Activated naive CD8-positive, alpha-beta T cell treated with anti-CD3 and anti-CD28 coated beads, Interleukin-2, amount 50 U/mL, for 24 hours (primary cell): ENCODE measurements around the gene SYDE1.

Experiments
- ATAC-seq: fragments of 150-1000 bp; cut with Tn5 transposase; one replicate; pipeline ENCODE4 v1.10.0; 2021
- DNase-seq: peaks from one replicate; pipeline ENCODE4 v3.0.0; 2021
- H3K27ac Mint-ChIP-seq: one replicate; pipeline ENCODE4 v1.8.0; 2021; ENCODE audit warnings: mild to moderate bottlenecking, mixed read lengths
- H3K27me3 Mint-ChIP-seq: one replicate; pipeline ENCODE4 v1.8.0; 2021; ENCODE audit warnings: mixed read lengths
- H3K36me3 Mint-ChIP-seq: one replicate; pipeline ENCODE4 v1.8.0; 2021; ENCODE audit warnings: low read depth, mixed read lengths
- H3K4me1 Mint-ChIP-seq: one replicate; pipeline ENCODE4 v1.8.0; 2021; ENCODE audit warnings: mixed read lengths
- H3K4me3 Mint-ChIP-seq: one replicate; pipeline ENCODE4 v1.8.0; 2021; ENCODE audit warnings: mild to moderate bottlenecking, moderate library complexity, mixed read lengths
- H3K9me3 Mint-ChIP-seq: one replicate; pipeline ENCODE4 v1.8.0; 2021; ENCODE audit warnings: mixed read lengths

Gene SYDE1

GRCh38 chr19:15099017-15099582 lies 8.1 kb upstream of the SYDE1 start:
- peaks cover 5% of the 10 kb centered on the region for H3K36me3 Mint-ChIP-seq
- H3K27me3 Mint-ChIP-seq = no peaks in the 10 kb centered on the region
- H3K4me3 Mint-ChIP-seq = no peak overlapping the region
- ATAC-seq (no peak), DNase-seq (no peak)
- H3K4me1 Mint-ChIP-seq = no peaks in the 10 kb centered on the region
- H3K9me3 Mint-ChIP-seq = peaks cover 14% of the 10 kb centered on the region
- H3K27ac Mint-ChIP-seq = no peak overlapping the region

- peak; percentile 65 for DNase-seq
These were observed 5.6 kb upstream of the SYDE1 start for GRCh38 chr19:15101479-15102082.

GRCh38 chr19:15104003-15104402 lies 3.2 kb upstream of the SYDE1 start:
- Mint-ChIP-seq H3K9me3 (peaks cover 24% of the 10 kb centered on the region), H3K4me3 (no peak overlapping the region)
- no peak for DNase-seq

More at GRCh38 chr19:15101479-15102082, 5.6 kb upstream of the SYDE1 start:
- Mint-ChIP-seq H3K27ac (no peak overlapping the region), H3K27me3 (peaks cover 5% of the 10 kb centered on the region), H3K4me3 (no peak overlapping the region), H3K9me3 (peaks cover 24% of the 10 kb centered on the region), H3K36me3 (peaks cover 8% of the 10 kb centered on the region), H3K4me1 (peaks cover 2% of the 10 kb centered on the region)
- peak; percentile 62 for ATAC-seq

GRCh38 chr19:15104411-15104810 lies 2.8 kb upstream of the SYDE1 start:
- H3K27me3 Mint-ChIP-seq = peaks cover 14% of the 10 kb centered on the region
- H3K4me3 Mint-ChIP-seq = no peak overlapping the region
- DNase-seq (no peak), ATAC-seq (no peak)
- peaks cover 8% of the 10 kb centered on the region for H3K36me3 Mint-ChIP-seq
- no peak overlapping the region for H3K27ac Mint-ChIP-seq
- peaks cover 24% of the 10 kb centered on the region for H3K9me3 Mint-ChIP-seq
- H3K4me1 Mint-ChIP-seq = peaks cover 11% of the 10 kb centered on the region

More at GRCh38 chr19:15104003-15104402, 3.2 kb upstream of the SYDE1 start:
- H3K27me3 Mint-ChIP-seq = peaks cover 14% of the 10 kb centered on the region
- no peak overlapping the region for H3K27ac Mint-ChIP-seq
- no peak for ATAC-seq
- H3K4me1 Mint-ChIP-seq = peaks cover 11% of the 10 kb centered on the region
- H3K36me3 Mint-ChIP-seq = peaks cover 8% of the 10 kb centered on the region

GRCh38 chr19:15105044-15105443 lies 2.2 kb upstream of the SYDE1 start:
- DNase-seq (no peak), ATAC-seq (no peak)
- Mint-ChIP-seq H3K36me3 (peaks cover 8% of the 10 kb centered on the region), H3K4me3 (no peak overlapping the region), H3K27me3 (peaks cover 14% of the 10 kb centered on the region), H3K27ac (no peak overlapping the region), H3K4me1 (peaks cover 11% of the 10 kb centered on the region), H3K9me3 (peaks cover 24% of the 10 kb centered on the region)

GRCh38 chr19:15108145-15108844 lies 1.1 kb downstream of the SYDE1 start:
- Mint-ChIP-seq H3K9me3 (peaks cover 16% of the 10 kb centered on the region), H3K4me1 (peaks cover 11% of the 10 kb centered on the region), H3K4me3 (peak overlapping the region; percentile 46), H3K27me3 (peaks cover 14% of the 10 kb centered on the region), H3K36me3 (peaks cover 4% of the 10 kb centered on the region), H3K27ac (peak overlapping the region; percentile 30)
- ATAC-seq = peak; percentile 13
- no peak for DNase-seq

- Mint-ChIP-seq H3K4me1 (peaks cover 11% of the 10 kb centered on the region), H3K36me3 (peaks cover 3% of the 10 kb centered on the region), H3K27me3 (peaks cover 14% of the 10 kb centered on the region), H3K4me3 (no peak overlapping the region), H3K27ac (no peak overlapping the region), H3K9me3 (peaks cover 11% of the 10 kb centered on the region)
- no peak for ATAC-seq
- DNase-seq = no peak
These were observed 1.9 kb downstream of the SYDE1 start for GRCh38 chr19:15108845-15109767.

- peaks cover 3% of the 10 kb centered on the region for H3K9me3 Mint-ChIP-seq
- H3K27ac Mint-ChIP-seq = no peak overlapping the region
- H3K27me3 Mint-ChIP-seq = peaks cover 14% of the 10 kb centered on the region
- H3K36me3 Mint-ChIP-seq = peaks cover 3% of the 10 kb centered on the region
- DNase-seq = no peak
- ATAC-seq = no peak
- H3K4me1 Mint-ChIP-seq = peaks cover 11% of the 10 kb centered on the region
- H3K4me3 Mint-ChIP-seq = no peak overlapping the region
These were observed 2.7 kb downstream of the SYDE1 start for GRCh38 chr19:15109768-15110417.

GRCh38 chr19:15110418-15110815 lies 3.2 kb downstream of the SYDE1 start:
- Mint-ChIP-seq H3K27me3 (peaks cover 14% of the 10 kb centered on the region), H3K36me3 (peaks cover 3% of the 10 kb centered on the region), H3K4me3 (no peak overlapping the region), H3K9me3 (no peaks in the 10 kb centered on the region), H3K4me1 (peaks cover 11% of the 10 kb centered on the region), H3K27ac (no peak overlapping the region)
- no peak for ATAC-seq
- no peak for DNase-seq

GRCh38 chr19:15111758-15112157 lies 4.6 kb downstream of the SYDE1 start:
- H3K27ac Mint-ChIP-seq = no peak overlapping the region
- ATAC-seq (no peak), DNase-seq (no peak)
- H3K36me3 Mint-ChIP-seq = peaks cover 5% of the 10 kb centered on the region
- peaks cover 8% of the 10 kb centered on the region for H3K4me1 Mint-ChIP-seq
- H3K4me3 Mint-ChIP-seq = no peak overlapping the region
- peaks cover 8% of the 10 kb centered on the region for H3K27me3 Mint-ChIP-seq
- no peaks in the 10 kb centered on the region for H3K9me3 Mint-ChIP-seq

- Mint-ChIP-seq H3K4me3 (no peak overlapping the region), H3K4me1 (peaks cover 5% of the 10 kb centered on the region), H3K27ac (no peak overlapping the region), H3K36me3 (peaks cover 8% of the 10 kb centered on the region), H3K27me3 (peaks cover 5% of the 10 kb centered on the region), H3K9me3 (no peaks in the 10 kb centered on the region)
- ATAC-seq (no peak), DNase-seq (no peak)
These were observed 5.2 kb downstream of the SYDE1 start for GRCh38 chr19:15112385-15112784.

GRCh38 chr19:15113245-15114152 lies 6.3 kb downstream of the SYDE1 start:
- H3K27ac Mint-ChIP-seq = no peak overlapping the region
- H3K4me1 Mint-ChIP-seq = no peaks in the 10 kb centered on the region
- ATAC-seq (no peak), DNase-seq (no peak)
- no peaks in the 10 kb centered on the region for H3K9me3 Mint-ChIP-seq
- H3K4me3 Mint-ChIP-seq = no peak overlapping the region
- H3K36me3 Mint-ChIP-seq = peaks cover 16% of the 10 kb centered on the region
- H3K27me3 Mint-ChIP-seq = no peaks in the 10 kb centered on the region

GRCh38 chr19:15114153-15114540 lies 6.9 kb downstream of the SYDE1 start:
- no peak for ATAC-seq
- no peaks in the 10 kb centered on the region for H3K27me3 Mint-ChIP-seq
- H3K4me1 Mint-ChIP-seq = no peaks in the 10 kb centered on the region
- H3K4me3 Mint-ChIP-seq = no peak overlapping the region
- no peak for DNase-seq
- peak overlapping the region; percentile 39 for H3K27ac Mint-ChIP-seq
- peaks cover 22% of the 10 kb centered on the region for H3K36me3 Mint-ChIP-seq
- no peaks in the 10 kb centered on the region for H3K9me3 Mint-ChIP-seq
